ENCODE measurements around the gene CDHR1.
"Not testable (repeated sequence)": the region's sequence is repeated elsewhere in the genome, so short reads cannot be mapped to it uniquely, and the experiment has no call there.

CDHR1 gene

DNA sequence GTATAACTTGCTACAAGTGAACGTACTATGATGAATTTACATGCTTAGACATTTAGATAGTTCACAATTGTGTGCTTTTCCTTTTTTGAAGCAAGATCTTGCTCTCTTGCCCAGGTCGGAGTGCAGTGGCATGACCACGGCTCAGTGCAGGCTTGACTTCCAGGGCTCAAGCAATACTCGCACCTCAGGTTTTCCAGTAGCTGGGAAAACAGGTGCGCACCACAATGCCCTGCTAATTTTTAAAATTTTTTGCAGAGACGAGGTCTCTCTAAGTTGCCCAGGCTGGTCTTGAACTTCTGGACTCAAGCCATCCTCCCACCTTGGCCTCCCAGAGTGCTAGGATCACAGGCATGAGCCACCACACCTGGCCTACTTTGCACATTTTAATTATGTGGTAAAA is 18.9 kb upstream of the CDHR1 start:
- no peak for DNase-seq (ENCODE audit: low read depth)

DNA sequence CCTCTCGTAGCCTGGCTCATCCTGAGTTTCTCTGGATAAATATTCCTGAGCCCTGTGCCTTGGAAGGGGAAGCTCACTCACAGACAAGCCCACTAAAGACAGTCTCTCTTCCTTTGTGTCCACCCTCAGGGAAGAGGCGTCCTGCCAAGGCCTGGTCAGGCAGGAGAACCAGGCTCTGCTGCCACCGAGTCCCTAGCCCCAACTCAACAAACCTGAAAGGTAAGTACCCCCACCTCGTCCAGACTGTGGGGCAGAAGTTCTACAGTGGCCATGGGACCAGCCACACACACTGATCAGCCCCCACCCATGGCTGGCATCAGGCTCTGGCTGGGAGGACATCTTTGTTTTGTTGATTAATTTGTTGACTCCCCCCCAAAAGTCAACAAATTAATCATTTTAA is 18.0 kb upstream of the CDHR1 start:
- no peak for DNase-seq (ENCODE audit: low read depth)

DNA sequence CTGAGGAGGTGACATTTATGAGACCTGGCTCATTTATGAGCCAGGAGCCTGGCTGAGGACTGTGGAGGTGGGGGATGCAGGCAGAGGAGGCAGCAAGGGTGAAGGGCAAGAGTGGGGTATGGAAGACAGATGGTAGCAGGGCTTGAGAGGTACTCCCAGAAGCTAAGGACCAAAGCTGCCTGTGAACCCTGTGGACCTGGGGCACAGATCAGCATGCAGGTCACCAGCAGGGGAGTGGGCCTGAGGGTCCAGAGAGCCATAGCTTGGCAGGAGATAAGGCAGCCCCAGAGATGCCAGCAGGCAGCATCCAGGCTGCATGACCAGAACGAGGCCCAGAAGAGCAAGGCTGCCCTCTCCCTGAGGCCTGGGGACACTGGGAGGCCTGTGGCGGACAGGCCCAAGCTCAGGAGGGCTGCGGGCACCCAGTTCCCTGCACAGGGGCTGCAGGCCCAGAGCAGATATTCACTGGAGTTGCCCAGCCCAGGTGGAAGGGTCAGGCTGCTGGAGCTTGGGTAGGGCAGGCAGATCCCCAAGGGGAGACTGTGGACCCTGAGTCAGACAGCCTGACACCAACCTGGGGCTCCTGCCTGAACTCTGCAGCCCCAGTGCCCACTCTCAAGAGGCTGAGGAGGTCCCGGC is 17.4 kb upstream of the CDHR1 start:
- DNase-seq (ENCODE audit: low read depth), result no peak

DNA sequence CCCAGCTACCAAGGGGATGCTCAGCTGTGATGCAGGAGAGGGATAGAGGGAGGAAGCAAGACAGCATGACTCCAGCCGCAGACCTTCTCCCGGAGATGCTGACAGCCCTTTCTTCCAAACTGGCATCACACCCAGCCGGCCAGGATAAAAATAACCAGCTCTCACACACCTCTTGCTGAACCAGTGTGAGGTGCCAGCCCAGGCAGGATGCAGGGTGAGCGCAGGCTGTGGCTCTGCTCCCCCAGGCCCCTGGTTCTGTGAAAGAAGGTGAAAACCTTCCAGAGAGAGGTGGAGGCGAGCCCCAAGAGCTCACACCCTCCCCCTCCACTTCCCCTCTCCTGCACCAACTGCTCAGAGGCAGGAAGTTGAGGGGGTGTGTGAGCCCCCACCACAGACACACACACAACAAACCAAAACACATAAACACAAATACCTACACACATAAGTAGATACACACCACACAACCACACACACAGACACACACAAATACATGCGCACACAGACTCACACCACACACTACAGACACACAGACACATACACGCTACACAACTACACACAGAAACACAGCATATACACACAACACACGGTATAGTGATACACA is 16.7 kb upstream of the CDHR1 start:
- DNase-seq (ENCODE audit: low read depth), result no peak

DNA sequence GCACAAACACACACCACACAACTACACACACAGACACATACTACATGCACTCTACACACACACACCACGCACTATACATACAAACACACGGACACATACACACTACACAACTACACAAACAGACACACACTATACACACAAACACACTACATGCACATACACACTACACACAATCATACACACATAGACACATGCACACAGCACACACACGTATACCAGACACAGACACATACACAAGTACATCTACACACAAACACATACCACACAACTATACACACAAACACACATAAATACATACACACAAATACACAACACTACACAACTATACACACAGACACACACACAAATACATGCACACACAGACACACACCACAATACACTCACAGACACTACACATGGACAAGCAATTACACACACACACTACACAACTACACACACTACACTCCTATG is 16.2 kb upstream of the CDHR1 start:
- DNase-seq (ENCODE audit: low read depth), result no peak

DNA sequence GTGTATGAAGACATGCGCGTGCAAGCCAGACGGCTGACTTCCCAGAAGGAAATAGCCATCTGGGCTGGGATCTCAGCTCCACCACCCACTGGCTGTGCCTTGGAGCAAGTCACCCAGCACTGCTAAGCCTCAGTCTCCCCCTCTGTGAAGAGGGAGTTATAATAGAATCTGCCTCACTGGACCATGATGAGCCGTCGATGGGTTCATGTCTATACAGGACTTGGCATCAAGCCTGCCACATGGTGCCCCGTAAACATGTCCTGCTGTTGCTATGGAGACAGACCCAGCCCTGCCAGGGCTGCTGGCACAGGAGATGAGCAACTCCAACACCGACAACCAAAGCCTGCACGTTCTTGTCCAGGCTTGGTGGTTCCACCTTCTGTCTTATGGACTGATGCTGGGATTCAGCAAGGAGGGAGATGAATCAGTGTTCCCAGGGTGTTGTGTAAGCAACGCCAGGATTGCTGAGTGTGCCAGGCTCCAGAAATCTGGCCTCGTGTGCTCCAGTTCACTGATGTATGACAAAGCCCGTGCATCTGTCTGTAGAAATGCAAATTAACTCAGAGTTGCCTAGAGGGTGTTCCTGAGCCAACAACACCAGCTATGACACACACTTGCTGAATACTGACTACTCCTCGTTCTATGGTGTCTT is 15.2 kb upstream of the CDHR1 start:
- no peak for DNase-seq (ENCODE audit: low read depth)

DNA sequence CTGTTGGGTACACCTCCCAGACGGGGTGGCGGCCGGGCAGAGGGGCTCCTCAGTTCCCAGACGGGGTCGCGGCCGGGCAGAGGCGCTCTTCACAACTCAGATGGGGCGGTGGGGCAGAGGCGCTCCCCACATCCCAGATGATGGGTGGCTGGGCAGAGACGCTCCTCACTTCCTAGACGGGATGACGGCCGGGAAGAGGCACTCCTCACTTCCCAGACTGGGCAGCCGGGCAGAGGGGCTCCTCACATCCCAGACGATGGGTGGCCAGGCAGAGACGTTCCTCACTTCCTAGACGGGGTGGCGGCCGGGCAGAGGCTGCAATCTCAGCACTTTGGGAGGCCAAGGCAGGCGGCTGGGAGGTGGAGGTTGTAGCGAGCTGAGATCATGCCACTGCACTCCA is 14.0 kb upstream of the CDHR1 start:
- not testable (repeated sequence) for DNase-seq (ENCODE audit: low read depth)

DNA sequence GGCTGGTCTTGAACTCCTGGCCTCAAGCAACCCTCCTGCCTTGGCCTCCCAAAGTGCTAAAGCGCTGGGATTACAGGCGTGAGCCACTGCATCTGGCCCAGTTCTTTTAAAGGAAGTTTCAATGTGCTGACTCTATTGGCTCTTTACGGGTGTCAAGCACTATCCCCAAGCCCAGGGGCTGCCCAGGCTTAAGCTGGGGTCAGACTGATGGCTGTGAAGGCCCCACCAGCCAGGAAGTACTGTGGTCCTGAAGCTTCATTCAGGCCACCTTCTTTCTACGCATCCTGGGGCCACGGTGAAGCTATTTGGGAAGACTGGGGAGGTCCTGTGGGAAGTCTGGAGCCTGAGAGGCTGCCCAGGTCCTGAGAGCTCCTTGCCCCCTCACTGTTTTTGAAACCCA is 12.7 kb upstream of the CDHR1 start:
- DNase-seq (ENCODE audit: low read depth), result no peak

DNA sequence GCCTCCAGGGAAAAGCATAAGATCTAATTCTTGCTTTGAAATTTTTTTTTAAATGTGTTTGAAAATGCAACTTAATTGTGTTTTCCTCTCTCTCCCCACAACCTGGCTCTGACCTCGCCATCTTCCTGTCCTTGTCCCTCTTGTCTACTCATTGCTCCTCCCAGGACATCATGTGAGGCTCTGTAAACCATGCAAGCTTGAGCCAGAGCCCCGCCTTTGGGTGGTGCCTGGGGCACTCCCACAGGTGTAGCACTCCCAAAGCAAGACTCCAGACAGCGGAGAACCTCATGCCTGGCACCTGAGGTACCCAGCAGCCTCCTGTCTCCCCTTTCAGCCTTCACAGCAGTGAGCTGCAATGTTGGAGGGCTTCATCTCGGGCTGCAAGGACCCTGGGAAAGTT is 9.8 kb upstream of the CDHR1 start:
- no peak for DNase-seq (ENCODE audit: low read depth)

DNA sequence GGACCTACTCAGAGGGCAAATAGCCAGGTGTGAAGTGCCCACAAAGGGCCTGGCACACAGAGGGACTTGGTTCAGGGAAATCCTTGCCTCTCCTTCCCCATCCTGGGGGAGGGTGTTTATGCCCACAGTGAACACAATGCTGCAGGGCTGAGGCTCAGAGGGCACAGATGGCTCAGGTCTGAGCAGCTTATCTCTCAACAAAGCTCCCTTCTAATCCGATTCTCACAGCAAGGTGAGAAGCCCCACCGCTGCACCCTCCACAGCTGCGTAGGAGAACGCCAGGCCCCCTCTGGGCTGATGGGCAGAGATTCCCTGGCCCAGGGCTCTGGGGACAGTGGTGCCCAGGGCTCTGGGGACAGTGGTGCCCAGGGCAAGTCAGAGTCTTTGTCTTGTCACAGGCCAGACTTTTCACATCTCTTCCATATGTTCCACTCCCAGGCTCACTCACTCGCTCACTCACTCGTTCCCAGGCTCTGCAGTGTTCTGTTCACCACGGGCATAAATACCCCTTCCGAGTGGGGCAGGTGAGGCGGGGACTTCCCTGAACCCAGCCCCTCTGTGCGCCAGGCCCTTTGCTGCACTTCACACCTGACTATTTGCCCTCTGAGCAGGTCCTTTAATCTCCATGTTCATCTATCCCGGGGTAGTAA is 8.7 kb upstream of the CDHR1 start:
- no peak for DNase-seq (ENCODE audit: low read depth)

DNA sequence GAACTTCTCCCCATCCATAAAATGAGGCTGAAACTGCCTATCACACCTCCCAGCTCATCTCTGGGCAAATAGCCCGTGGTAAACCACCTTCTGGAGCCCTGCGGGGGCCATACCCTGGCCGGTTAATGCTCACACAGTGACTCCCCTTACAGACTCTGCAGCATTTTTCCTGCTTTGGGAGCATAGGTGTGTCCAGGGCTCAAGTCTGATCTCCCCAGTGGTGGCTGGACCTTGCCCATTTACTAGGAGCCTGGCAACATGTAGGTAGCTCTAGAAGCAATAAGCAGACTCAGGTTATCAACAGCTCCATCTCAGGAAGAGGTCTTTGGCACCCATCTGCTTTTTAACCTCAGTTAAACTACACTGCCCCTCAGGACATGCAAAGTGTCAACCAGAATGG is 5.5 kb upstream of the CDHR1 start:
- DNase-seq (ENCODE audit: low read depth), result no peak

DNA sequence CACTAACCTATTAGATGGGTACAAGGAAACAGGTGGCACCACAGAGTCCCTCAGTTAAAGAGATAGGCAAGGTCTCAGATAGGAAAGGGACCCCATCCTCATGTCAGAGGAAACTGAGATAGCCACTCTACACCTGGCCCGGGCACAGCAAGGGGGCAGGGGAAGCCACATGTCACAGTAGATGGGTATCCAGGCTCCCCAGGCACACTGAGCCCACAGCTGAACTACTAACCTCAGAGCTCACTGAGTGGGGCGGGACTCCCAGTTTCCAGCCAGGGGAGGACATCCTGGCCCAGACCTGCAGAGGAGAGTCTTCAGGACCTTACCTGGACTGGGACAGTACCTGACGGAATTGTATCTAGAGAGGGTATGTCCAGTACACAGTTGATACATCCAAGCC is 3.7 kb upstream of the CDHR1 start:
- DNase-seq (ENCODE audit: low read depth), result no peak

DNA sequence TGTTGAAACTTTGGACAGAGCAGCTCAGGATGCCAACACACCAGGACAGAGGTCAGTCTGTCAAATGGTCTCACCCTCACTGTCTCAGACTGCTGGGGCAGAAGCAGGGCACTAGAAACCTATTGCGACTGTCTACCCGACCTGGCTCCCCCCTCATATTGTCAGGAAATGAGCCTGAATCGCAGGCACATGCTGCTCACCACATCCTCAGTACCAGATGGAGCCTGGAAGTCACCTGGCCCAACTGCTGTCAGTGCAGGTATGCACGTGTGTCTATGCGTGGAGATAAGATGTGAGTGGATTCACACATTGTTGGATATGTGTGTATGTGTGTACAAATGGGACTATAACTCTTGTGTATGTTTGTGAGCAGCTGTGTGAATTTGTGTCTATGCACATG is 3.2 kb upstream of the CDHR1 start:
- DNase-seq (ENCODE audit: low read depth), result no peak

DNA sequence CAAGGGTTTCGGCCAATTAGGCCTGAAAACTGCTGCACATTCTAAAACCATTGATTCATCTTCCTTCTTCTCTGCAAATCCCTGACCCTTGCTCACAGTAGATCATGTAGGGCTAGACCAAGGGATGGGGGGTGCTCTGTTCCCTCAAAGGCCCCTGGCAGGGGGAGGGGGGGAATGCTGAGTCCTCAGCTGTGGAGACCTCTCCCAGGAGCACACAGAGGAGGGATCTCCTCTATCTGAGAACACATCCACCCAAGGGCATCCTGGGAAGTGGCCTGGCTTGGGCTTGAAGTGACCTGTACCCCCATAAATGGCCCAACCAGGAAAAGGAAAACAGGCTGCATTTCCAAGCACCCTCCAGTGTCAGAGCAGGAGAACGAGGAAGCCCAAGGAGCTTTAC is 1.0 kb upstream of the CDHR1 start:
- no peak for DNase-seq (ENCODE audit: low read depth)

DNA sequence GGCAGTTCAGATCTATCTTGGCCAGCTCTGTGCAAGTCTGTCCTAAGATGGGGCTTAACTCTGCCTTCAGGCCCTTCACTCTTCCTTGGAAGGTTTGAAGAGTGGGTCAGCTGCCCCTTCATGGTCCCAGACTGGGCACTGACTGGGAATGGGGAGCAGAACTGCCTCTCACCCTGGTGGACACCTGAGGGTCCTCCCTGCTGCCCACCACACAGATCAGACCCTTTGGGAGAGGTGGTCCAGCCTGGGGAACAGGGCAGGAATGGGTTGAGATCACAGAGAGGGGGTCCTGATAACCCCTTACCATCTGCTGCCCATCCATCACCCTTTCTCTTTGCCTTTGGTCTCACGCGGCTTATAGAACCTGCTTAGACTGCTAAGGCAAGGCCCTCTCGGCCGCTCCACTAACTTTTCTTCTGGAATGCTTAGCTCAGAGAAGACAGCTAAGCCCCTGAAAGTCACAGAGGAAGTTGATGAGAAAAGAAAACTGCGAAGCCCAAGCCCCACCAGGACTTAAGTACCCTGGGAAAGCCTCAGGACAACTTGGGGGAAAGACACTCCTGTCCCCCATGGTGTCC is 402 bp upstream of the CDHR1 start:
- DNase-seq (ENCODE audit: low read depth), result no peak

DNA sequence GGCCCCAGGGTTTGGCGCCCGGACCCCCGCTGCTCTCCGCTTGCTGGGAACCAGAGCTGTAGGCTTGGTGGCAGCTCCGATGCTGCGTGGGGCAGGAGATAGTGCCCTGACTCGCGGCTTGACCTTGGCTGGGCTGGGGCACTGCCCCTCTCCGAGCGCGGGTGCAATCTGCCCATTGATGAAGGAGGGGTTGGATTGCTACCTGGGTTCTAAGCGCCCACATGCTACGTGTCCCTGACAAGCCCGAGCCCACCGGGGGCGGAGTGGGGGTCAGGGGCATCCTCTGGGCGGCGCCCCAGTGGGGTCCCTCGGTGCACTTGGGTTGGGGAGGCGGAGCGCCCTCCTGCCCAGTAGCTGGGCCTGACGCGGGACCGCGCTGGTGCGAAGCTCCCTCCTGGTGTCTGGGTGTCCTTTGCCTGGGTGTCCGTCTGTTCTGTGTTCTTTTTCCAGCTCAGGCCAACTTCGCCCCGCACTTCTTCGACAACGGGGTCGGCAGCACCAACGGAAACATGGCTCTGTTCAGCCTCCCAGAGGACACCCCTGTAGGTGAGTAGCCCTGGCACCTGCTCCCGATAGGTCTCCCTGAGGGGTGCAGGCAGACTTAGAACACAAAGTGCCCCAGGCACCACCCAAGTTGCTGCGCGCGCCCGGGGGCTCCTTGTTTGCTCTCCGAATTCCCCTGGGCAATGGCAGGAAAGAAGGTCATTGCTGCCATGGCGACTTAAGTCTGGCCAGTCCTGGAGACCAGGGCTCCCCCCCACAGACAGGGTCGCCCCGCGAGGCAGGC is 900 bp downstream of the CDHR1 start:
- DNase-seq (ENCODE audit: low read depth), result no peak

DNA sequence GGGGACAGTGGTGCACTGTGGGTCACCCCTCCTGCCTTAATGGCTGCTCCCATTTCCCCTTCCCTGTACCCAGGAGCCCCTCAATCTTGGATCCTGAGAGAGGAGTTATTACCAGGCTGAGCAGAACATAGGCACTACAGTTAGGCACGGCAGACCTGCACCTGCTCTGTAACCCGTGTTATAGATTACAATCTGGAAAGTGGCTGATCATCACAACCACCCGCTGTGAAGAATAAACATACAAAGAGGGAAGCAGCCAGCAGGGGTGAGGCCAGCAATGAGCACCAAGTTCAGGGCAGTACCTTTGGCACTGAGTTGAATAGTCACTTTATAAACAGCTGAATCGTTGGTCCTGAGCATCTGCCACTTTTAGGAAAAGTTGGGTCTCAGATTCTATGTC is 1.7 kb downstream of the CDHR1 start:
- no peak for DNase-seq (ENCODE audit: low read depth)

DNA sequence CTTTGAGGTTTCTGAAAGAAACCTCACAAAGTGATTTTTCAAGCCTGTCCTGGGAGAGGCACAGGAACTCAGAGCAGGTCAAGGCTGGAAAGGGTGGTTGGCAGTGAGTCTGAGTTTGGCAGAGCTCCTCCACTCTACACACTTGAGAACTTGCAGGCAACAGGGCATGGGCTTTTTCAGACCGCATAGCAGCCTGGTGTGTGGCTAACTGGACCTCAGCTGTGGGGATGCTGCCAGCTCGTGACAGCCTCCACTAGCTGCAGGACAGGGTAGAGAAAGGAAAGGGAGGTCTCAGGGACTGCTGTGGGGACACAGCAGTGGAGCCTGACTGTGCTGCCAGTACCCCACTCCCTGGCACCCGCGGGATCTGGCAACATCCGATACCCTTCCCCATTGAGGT is 2.6 kb downstream of the CDHR1 start:
- DNase-seq (ENCODE audit: low read depth), result no peak

DNA sequence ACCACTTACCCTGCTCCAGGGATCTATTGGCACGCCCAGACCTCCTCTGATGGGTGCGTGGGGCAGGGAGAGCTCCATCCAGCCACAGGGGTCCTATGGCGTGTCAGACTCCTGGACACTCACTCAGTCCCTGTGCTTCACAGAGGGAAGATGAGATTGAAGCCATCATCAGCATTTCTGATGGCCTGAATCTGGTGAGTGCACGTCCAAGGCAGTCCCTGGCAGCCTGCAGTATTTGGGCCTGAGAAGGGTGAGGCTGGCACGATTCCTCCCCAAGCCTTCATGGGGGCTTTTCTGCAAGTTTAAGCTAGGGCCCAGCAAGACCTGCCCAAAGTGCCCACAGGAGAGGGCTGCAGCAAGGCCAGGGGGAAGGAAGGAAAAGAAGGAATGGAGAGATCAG is 3.3 kb downstream of the CDHR1 start:
- no peak for DNase-seq (ENCODE audit: low read depth)

DNA sequence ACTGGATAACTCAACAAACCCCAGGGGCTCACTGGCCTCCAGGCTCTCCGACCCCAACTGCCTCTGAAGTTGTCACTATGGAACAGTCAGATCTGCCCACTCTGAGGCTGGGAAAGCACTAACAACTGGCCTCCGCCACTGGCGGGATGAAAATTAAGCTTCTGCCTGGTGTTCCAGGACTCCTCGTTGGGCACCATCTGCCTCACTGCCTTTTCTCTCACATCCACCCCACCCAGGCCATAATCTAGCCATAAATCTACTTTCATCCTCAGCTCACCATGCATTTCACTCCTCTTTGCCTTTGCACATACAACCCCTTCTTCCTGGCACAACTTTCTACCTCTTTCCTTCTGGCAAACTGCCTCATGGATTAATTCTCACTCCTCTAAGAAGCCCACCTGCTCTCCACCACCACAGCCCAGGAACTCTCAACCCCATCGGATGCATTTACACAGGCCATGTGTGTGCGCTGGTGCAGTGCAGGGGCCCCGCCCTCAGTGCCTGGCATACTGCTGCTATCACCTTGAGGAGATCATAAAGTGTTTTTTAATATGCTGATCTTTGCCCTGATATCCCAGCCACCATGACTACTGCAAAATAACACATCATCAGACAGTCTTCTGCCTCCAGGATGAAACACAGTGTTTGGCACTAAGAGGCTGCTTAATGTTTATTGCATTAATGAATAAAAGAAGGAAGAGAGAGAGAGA is 4.0 kb downstream of the CDHR1 start:
- no peak for DNase-seq (ENCODE audit: low read depth)

DNA sequence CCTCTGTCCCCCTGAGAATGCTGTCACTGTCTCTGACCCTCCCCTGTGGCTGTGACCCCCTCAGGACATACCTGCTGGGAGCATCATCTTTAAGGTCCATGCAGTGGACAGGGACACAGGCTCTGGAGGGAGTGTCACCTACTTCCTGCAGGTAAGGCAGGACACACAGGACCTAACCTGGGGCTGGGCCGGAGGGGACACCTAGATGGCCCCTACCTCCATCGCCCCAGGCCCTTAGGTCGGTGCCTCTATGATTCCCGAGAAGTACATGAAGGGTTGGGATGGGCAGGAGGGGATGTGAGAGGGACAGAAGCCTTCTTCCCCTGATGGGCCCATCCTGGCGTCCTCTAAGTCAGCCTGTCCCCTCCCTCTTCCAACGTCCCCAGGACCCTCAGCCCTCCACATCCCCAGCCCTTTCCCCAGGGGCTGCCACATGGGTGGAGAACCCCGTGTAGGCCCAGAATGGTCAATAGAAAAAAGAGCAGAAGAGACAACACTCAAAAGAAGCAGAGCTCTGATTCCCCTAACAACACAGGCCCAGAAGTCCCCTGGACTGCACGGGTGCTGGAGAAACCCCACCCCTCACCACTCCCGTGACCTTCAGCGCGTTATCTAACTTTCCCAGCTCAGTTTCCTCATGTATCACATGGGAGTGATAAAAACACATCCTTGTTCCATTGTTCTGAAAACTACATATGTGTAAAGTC is 6.4 kb downstream of the CDHR1 start:
- DNase-seq (ENCODE audit: low read depth), result no peak

Data from T-helper 22 cell (primary cell).